Activated CD8-positive, alpha-beta T cell treated with anti-CD3 and anti-CD28 coated beads for 36 hours (primary cell): Measurements from ENCODE around the gene ZMYND8. TPM values are rescaled to one million over a fixed set of nuclear protein-coding genes. Genes with fewer than 3 reads are reported as not detected.

Experiments used
- ATAC-seq: fragments of 200-7000 bp; cut with Tn5 transposase; one replicate; pipeline ENCODE4 v1.10.0; 2021; ENCODE audit warnings: mild to moderate bottlenecking, moderate library complexity
- CTCF ChIA-PET: fragments of 350-600 bp; sonication (Branson Sonifier 250); formaldehyde crosslinking; loops from one replicate; lab custom pipeline; 2021; ENCODE audit warnings: antibody characterized with exemption; lab: Charles Lee
- POLR2A ChIA-PET: fragments of 350-600 bp; sonication (Branson Sonifier 250); formaldehyde crosslinking; loops from one replicate; lab custom pipeline; 2021; ENCODE audit warnings: antibody characterized with exemption; lab: Charles Lee
- DNase-seq: peaks from one replicate; pipeline ENCODE4 v3.0.0-alpha.2; 2020
- H3K27ac Mint-ChIP-seq: one replicate; pipeline ENCODE4 v1.8.0; 2021; ENCODE audit warnings: mild to moderate bottlenecking, mixed read lengths
- H3K27me3 Mint-ChIP-seq: one replicate; pipeline ENCODE4 v1.8.0; 2021; ENCODE audit warnings: mixed read lengths
- H3K36me3 Mint-ChIP-seq: one replicate; pipeline ENCODE4 v1.8.0; 2021; ENCODE audit warnings: low read depth, mixed read lengths
- H3K4me1 Mint-ChIP-seq: one replicate; pipeline ENCODE4 v1.8.0; 2021; ENCODE audit warnings: low read depth, mixed read lengths
- H3K4me3 Mint-ChIP-seq: one replicate; pipeline ENCODE4 v1.8.0; 2021; ENCODE audit warnings: mild to moderate bottlenecking, moderate library complexity, mixed read lengths
- H3K9me3 Mint-ChIP-seq: one replicate; pipeline ENCODE4 v1.8.0; 2021; ENCODE audit warnings: mixed read lengths
- CTCF ChIP-seq: fragments of 200-600 bp; IDR thresholded peaks from one replicate; pipeline ENCODE4 v1.8.0; 2022; ENCODE audit warnings: antibody characterized with exemption, mild to moderate bottlenecking
- intact Hi-C: fragments of 100-400 bp; cut with micrococcal nuclease; formaldehyde crosslinking; loops from one replicate; pipeline ENCODE4 v1.10.0; 2022
- total RNA-seq, 2 experiments: library from RNA; stranded (reverse); gene quantifications; one replicate each; pipeline ENCODE4 v1.2.3, GENCODE V29; 2021

Gene ZMYND8
- total RNA-seq, 2 experiments from 2014 or later, result 31.9 to 33.4 TPM

- Mint-ChIP-seq H3K4me3 (no peak overlapping the region), H3K4me1 (peaks cover 2% of the 10 kb centered on the region), H3K9me3 (no peaks in the 10 kb centered on the region), H3K36me3 (peaks cover 33% of the 10 kb centered on the region), H3K27ac (no peak overlapping the region), H3K27me3 (no peaks in the 10 kb centered on the region)
- CTCF ChIA-PET, result interaction anchor here (0.7 to 3.5 kb wide), 5 partner anchors 8 to 157 kb away, joined by 3 to 15 read pairs (median 7); no protein-coding TSS in a partner anchor
- no peak for TF ChIP-seq CTCF
- ATAC-seq (no peak), DNase-seq (no peak)
- POLR2A ChIA-PET, result no interaction called here
- intact Hi-C loops, result no loop called here
Measured at GRCh38 chr20:47227119-47227518, 129.4 kb downstream of the ZMYND8 start.

GRCh38 chr20:47225458-47225857 lies 131.0 kb downstream of the ZMYND8 start:
- no peak for ATAC-seq
- no peak for TF ChIP-seq CTCF
- H3K4me3 Mint-ChIP-seq, result no peak overlapping the region
- POLR2A ChIA-PET, result interaction anchor here (1.4 kb wide), 1 partner anchor 10 kb away, joined by 3 read pairs; no protein-coding TSS in a partner anchor
- no peaks in the 10 kb centered on the region for H3K27me3 Mint-ChIP-seq
- DNase-seq, result no peak
- peaks cover 34% of the 10 kb centered on the region for H3K36me3 Mint-ChIP-seq
- CTCF ChIA-PET, result interaction anchor here (1.8 kb wide), 1 partner anchor 12 kb away, joined by 6 read pairs; no protein-coding TSS in a partner anchor
- no peaks in the 10 kb centered on the region for H3K4me1 Mint-ChIP-seq
- H3K9me3 Mint-ChIP-seq, result no peaks in the 10 kb centered on the region
- no peak overlapping the region for H3K27ac Mint-ChIP-seq
- intact Hi-C loops, result no loop called here

- no peaks in the 10 kb centered on the region for H3K9me3 Mint-ChIP-seq
- ChIA-PET POLR2A (no interaction called here), CTCF (interaction anchor here (1.8 to 8.6 kb wide), 2 partner anchors 11 to 159 kb away, joined by 6 to 79 read pairs; no protein-coding TSS in a partner anchor)
- peaks cover 37% of the 10 kb centered on the region for H3K36me3 Mint-ChIP-seq
- DNase-seq (no peak), ATAC-seq (no peak)
- no peaks in the 10 kb centered on the region for H3K4me1 Mint-ChIP-seq
- intact Hi-C loops, result no loop called here
- no peaks in the 10 kb centered on the region for H3K27me3 Mint-ChIP-seq
- H3K27ac Mint-ChIP-seq, result no peak overlapping the region
- no peak overlapping the region for H3K4me3 Mint-ChIP-seq
- TF ChIP-seq CTCF, result no peak
Measured at GRCh38 chr20:47224857-47225256, 131.6 kb downstream of the ZMYND8 start.

- POLR2A ChIA-PET, result no interaction called here
- intact Hi-C loops, result no loop called here
- Mint-ChIP-seq H3K4me1 (no peaks in the 10 kb centered on the region), H3K36me3 (peaks cover 36% of the 10 kb centered on the region), H3K4me3 (no peak overlapping the region), H3K27me3 (no peaks in the 10 kb centered on the region), H3K27ac (no peak overlapping the region), H3K9me3 (no peaks in the 10 kb centered on the region)
- no peak for ATAC-seq
- DNase-seq, result no peak
- no peak for TF ChIP-seq CTCF
- CTCF ChIA-PET, result interaction anchor here (1.8 to 8.6 kb wide), 3 partner anchors 11 to 159 kb away, joined by 6 to 79 read pairs (median 9); no protein-coding TSS in a partner anchor
Measured at GRCh38 chr20:47224300-47224791, 132.2 kb downstream of the ZMYND8 start.

- CTCF ChIA-PET, result interaction anchor here (1.8 to 8.6 kb wide), 3 partner anchors 10 to 160 kb away, joined by 6 to 79 read pairs (median 9); no protein-coding TSS in a partner anchor
- H3K36me3 Mint-ChIP-seq, result peaks cover 35% of the 10 kb centered on the region
- no peak for ATAC-seq
Measured at GRCh38 chr20:47223896-47224295, 132.6 kb downstream of the ZMYND8 start.

More at GRCh38 chr20:47223896-47224295, 132.6 kb downstream of the ZMYND8 start:
- Mint-ChIP-seq H3K9me3 (no peaks in the 10 kb centered on the region), H3K4me1 (no peaks in the 10 kb centered on the region), H3K27ac (no peak overlapping the region), H3K4me3 (no peak overlapping the region), H3K27me3 (no peaks in the 10 kb centered on the region)
- intact Hi-C loops, result no loop called here
- POLR2A ChIA-PET, result interaction anchor here (0.9 to 1.6 kb wide), 2 partner anchors 13 to 44 kb away, joined by 3 to 4 read pairs; no protein-coding TSS in a partner anchor
- TF ChIP-seq CTCF, result no peak
- no peak for DNase-seq
